AG09309 (cell line): ENCODE data around the gene CPN2.

Experiments used
- DNase-seq: peaks from one replicate; pipeline ENCODE4 v3.0.0-alpha.2; 2010; ENCODE audit warnings: low read depth
- H3K4me3 ChIP-seq: 2 replicates; pipeline ENCODE4 v1.5.1; 2011; ENCODE audit warnings: mild to moderate bottlenecking, low read depth, low read length, moderate library complexity; ENCODE audit not compliant: control insufficient read depth
- TF ChIP-seq, protein P1 (sequence below): IDR thresholded peaks from 2 replicates; pipeline ENCODE4 v1.5.1; 2011; ENCODE audit warnings: mild to moderate bottlenecking, low read depth, low read length, inconsistent platforms; ENCODE audit not compliant: insufficient read depth, control insufficient read depth; ENCODE audit errors: missing control alignments

Gene CPN2

DNA sequence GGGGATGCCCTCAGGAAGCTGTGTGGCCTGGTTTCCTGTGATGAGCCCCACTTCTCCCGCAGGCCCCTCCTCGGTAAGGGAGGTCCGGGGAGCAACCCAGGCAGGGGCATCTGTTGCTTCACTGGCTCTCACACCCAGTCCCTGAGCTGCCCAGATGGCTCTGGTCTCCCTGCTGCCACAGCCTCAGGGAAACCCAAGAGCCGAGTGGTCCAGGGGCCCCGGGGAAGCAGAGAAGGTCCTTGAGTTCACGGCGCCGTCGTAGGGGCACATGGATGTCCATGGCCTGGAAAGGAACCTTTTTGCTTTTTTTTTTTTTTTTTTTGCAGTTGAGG, 31.7 kb upstream of the CPN2 start:
- DNase-seq, result no peak
- TF ChIP-seq, protein P1, sequence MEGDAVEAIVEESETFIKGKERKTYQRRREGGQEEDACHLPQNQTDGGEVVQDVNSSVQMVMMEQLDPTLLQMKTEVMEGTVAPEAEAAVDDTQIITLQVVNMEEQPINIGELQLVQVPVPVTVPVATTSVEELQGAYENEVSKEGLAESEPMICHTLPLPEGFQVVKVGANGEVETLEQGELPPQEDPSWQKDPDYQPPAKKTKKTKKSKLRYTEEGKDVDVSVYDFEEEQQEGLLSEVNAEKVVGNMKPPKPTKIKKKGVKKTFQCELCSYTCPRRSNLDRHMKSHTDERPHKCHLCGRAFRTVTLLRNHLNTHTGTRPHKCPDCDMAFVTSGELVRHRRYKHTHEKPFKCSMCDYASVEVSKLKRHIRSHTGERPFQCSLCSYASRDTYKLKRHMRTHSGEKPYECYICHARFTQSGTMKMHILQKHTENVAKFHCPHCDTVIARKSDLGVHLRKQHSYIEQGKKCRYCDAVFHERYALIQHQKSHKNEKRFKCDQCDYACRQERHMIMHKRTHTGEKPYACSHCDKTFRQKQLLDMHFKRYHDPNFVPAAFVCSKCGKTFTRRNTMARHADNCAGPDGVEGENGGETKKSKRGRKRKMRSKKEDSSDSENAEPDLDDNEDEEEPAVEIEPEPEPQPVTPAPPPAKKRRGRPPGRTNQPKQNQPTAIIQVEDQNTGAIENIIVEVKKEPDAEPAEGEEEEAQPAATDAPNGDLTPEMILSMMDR, result no peak
- H3K4me3 ChIP-seq, result no peak overlapping the region

DNA sequence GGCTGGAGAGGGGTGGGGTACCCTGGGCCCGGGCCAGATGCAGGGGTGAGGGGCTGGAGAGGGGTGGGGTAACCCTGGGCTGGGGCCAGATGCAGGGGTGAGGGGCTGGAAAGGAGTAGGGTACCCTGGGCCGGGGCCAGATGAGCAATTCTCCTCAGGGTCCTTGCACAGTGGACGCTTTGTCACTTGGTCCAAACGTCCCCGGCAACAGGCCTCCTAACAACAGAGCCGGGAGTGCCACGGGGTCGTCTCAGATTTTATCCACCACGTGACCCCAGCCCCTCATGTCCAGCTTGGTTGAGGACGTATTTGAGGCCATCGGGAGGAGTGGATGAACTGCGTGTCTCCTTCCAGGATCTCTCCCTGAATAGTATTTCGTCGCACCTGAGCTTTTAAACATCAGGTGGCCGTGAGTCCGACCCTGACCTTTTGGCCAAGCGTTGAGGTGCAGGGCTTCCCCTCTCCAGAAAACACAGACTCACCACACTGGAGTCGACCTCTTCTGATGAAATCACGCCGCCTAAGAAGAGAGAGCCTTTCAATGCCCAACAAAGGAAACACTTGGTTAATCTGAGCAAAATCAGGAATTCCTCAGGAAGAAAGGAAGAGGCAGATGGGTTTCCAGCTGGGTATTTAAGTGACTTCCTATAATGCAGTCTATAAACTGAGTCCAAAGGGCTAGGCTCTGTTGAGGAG, 31.2 kb upstream of the CPN2 start:
- H3K4me3 ChIP-seq, result no peak overlapping the region
- no peak for DNase-seq
- TF ChIP-seq, protein P1, result no peak

DNA sequence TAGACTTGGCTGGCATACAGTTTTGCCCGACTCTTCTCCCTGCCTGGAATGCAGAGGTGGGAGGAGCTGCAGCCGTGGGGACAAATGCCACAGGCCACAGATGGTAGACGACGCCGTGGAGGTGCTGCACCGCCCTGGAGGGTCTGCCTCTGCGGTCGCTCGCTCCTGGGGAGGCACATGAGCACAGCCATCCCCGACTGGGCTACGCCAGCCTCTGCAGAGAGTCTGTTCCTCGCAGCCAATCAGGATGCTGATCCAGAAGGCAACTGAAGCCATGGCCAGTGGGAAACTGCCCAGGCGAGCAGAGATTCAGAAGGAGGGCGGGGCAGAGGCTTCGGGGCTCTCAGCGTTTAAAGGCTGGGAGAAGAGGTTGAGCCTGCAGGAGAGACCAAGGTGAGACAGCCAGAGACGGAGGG, 30.3 kb upstream of the CPN2 start:
- no peak for DNase-seq
- peak overlapping the region; percentile 22 for H3K4me3 ChIP-seq
- TF ChIP-seq, protein P1, result no peak

DNA sequence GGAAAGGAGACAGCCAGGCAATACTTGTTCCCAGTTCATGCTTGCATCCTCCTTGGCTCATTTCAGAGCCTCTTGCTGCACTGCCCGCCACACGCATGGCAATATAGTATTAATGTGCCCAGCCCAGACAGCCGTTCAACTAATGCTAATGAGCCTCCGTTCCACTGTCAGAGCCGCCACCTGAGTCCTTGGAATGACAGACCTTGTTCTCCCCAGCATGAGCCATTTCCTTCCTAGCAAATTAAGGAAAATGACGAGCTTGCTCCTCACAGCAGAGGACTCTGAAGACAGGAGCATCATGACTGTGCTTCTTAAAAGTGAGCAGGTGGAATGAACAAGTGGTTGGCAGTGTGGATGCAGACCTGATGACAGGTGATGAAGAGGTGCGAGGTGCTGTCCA, 29.2 kb upstream of the CPN2 start:
- TF ChIP-seq, protein P1, result no peak
- DNase-seq, result no peak
- no peak overlapping the region for H3K4me3 ChIP-seq

DNA sequence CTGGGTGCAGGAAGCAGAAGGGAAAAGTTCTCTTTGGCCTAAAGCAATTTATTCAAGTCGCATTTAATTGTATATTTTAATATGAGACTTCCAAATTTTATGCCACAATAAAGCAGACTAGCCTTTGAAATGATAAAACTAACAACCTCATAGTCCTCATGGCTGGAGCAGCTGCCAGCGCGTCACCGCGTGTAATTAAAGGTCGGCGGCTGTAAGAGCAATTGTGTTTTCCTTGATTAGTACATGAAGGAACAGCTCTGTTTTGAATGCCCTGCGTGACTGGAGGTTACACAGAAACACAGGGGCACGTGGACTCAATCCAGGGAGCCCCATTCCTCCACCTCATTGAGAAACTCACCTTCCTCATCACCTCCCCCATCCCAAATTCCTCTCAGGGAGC, 28.5 kb upstream of the CPN2 start:
- DNase-seq, result no peak
- no peak overlapping the region for H3K4me3 ChIP-seq
- TF ChIP-seq, protein P1, result no peak

DNA sequence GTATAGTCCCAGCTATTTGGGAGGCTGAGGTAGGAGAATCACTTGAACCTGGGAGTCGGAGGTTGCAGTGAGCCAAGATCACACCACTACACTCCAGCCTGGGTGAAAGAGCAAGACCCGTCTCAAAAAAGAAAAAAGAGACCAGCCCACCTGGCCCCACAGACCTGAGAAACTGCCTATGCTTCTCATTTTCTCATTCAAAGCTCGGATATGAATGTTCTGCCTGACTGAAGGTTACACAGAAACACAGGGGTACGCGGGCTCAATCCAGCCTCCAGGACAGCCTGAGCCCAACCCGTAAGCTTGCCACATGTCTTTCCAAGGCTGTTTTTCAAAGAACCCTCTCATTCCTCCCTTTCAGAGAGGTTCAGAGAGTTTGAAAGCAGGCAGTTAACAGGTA, 28.1 kb upstream of the CPN2 start:
- H3K4me3 ChIP-seq, result no peak overlapping the region
- TF ChIP-seq, protein P1, result no peak
- no peak for DNase-seq

DNA sequence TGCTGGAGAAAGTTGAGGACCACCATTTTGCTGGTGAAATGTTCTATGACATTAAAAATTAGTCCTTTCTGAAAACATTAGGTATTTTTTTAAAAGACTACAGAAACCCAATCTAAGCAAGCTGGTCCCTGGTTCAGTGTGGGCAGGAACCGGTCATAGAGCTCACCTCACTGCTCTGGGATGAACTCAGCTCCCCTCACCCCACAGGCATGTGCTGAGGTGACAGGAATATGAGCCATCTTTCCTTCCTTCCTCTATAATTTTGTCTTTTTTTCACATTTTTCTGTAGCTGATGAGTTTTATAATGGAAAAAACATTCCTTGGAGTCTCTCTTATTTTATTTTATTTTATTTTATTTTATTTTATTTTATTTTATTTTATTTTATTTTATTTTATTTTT, 26.6 kb upstream of the CPN2 start:
- TF ChIP-seq, protein P1, result no peak
- no peak for DNase-seq

More for the DNA sequence above, 26.6 kb upstream of the CPN2 start:
- H3K4me3 ChIP-seq, result no peak overlapping the region
